Loucy (cell line): ENCODE data around the gene AAK1.

ENCODE experiments used
- CTCF ChIP-seq: fragments of 200-600 bp; sonication (generic); conservative IDR thresholded peaks from 2 replicates; pipeline ENCODE4 v1.5.1; 2014; ENCODE audit warnings: mild to moderate bottlenecking, antibody characterized with exemption, low read length
- EZH2phosphoT487 ChIP-seq: fragments of 200-600 bp; IDR thresholded peaks from 2 replicates; pipeline ENCODE4 v1.6.1; 2018; ENCODE audit warnings: antibody characterized with exemption, mild to moderate bottlenecking, moderate library complexity, borderline replicate concordance

- TF ChIP-seq CTCF (no peak), EZH2phosphoT487 (no peak)
These were observed 205.0 kb downstream of the AAK1 start for GRCh38 chr2:69438580-69438979.
